Neural cell (in vitro differentiated cells): Measurements from ENCODE around the gene LCE2D. TPM values are rescaled to one million over a fixed set of nuclear protein-coding genes. Genes with fewer than 3 reads are reported as not detected.
"Not testable (repeated sequence)": the region's sequence is repeated elsewhere in the genome, so short reads cannot be mapped to it uniquely, and the experiment has no call there.

Experiments used
- H2AFZ ChIP-seq: fragments of 200-600, 300-800 bp; sonication (generic), shearing (Covaris generic); 2 replicates; pipeline ENCODE4 v1.6.0; 2014; ENCODE audit warnings: low read depth, mild to moderate bottlenecking, antibody characterized with exemption, low read length, moderate library complexity
- H3F3A ChIP-seq: fragments of 200-600 bp; shearing (Covaris generic); 2 replicates; pipeline ENCODE4 v1.6.1; 2016; ENCODE audit warnings: mild to moderate bottlenecking, moderate library complexity, mixed read lengths, antibody characterized with exemption, low read length; ENCODE audit not compliant: insufficient read depth, poor library complexity, severe bottlenecking
- H3K27ac ChIP-seq: fragments of 200-600, 300-800 bp; sonication (generic), shearing (Covaris generic); 2 replicates; pipeline ENCODE4 v1.5.1; 2014; ENCODE audit warnings: mild to moderate bottlenecking, low read length, moderate library complexity
- H3K27me3 ChIP-seq: fragments of 300-800, 200-600 bp; sonication (generic), shearing (Covaris generic); 2 replicates; pipeline ENCODE4 v1.6.0; 2014; ENCODE audit warnings: mild to moderate bottlenecking, low read depth, low read length, moderate library complexity; ENCODE audit not compliant: insufficient read depth
- H3K36me3 ChIP-seq: fragments of 300-800, 200-600 bp; sonication (generic), shearing (Covaris generic); 2 replicates; pipeline ENCODE4 v1.5.1; 2014; ENCODE audit warnings: mild to moderate bottlenecking, antibody characterized with exemption, low read length, moderate library complexity; ENCODE audit not compliant: insufficient read depth
- H3K4me2 ChIP-seq: fragments of 300-800, 200-600 bp; sonication (generic), shearing (Covaris generic); 2 replicates; pipeline ENCODE4 v1.6.0; 2014; ENCODE audit warnings: mild to moderate bottlenecking, low read length
- H3K4me3 ChIP-seq: fragments of 300-800, 200-600 bp; sonication (generic), shearing (Covaris generic); 2 replicates; pipeline ENCODE4 v1.5.1; 2014; ENCODE audit warnings: mild to moderate bottlenecking, low read length, moderate library complexity
- H3K79me2 ChIP-seq: fragments of 200-600 bp; shearing (Covaris generic); replicated peaks from 2 replicates; pipeline ENCODE4 v1.6.0; 2014; ENCODE audit warnings: mild to moderate bottlenecking, low read length, moderate library complexity; ENCODE audit not compliant: insufficient read depth
- H3K9ac ChIP-seq: fragments of 300-800, 200-600 bp; sonication (generic), shearing (Covaris generic); 2 replicates; pipeline ENCODE4 v1.6.1; 2016; ENCODE audit warnings: mild to moderate bottlenecking, low read length, mixed read lengths
- H3K9me2 ChIP-seq: fragments of 200-600 bp; shearing (Covaris generic); 2 replicates; pipeline ENCODE4 v1.6.1; 2016; ENCODE audit warnings: mild to moderate bottlenecking, low read length, mixed read lengths; ENCODE audit not compliant: insufficient read depth
- H3K9me3 ChIP-seq: fragments of 200-600, 300-800 bp; sonication (generic), shearing (Covaris generic); 2 replicates; pipeline ENCODE4 v1.6.1; 2016; ENCODE audit warnings: mild to moderate bottlenecking, mixed run types, low read length, moderate library complexity, mixed read lengths
- H4K20me1 ChIP-seq: fragments of 200-600 bp; shearing (Covaris generic); 2 replicates; pipeline ENCODE4 v1.6.1; 2016; ENCODE audit warnings: mild to moderate bottlenecking, mixed run types; ENCODE audit not compliant: insufficient read depth
- EP300 ChIP-seq: fragments of 450-650 bp; conservative IDR thresholded peaks from 2 replicates; pipeline ENCODE4 v1.6.1; 2014; ENCODE audit warnings: antibody characterized with exemption, mild to moderate bottlenecking, moderate library complexity; ENCODE audit not compliant: poor library complexity, severe bottlenecking
- EZH2 ChIP-seq: fragments of 200-600, 300-800 bp; shearing (Covaris generic), sonication (generic); IDR thresholded peaks from 2 replicates; pipeline ENCODE4 v1.6.1; 2014; ENCODE audit warnings: antibody characterized with exemption, low read length, borderline replicate concordance, mild to moderate bottlenecking; ENCODE audit not compliant: insufficient read depth, poor library complexity, severe bottlenecking
- MXI1 ChIP-seq: fragments of 450-650 bp; conservative IDR thresholded peaks from 2 replicates; pipeline ENCODE4 v1.6.1; 2014; ENCODE audit warnings: antibody characterized with exemption, mild to moderate bottlenecking; ENCODE audit not compliant: poor library complexity, severe bottlenecking
- POLR2AphosphoS5 ChIP-seq: IDR thresholded peaks from 2 replicates; pipeline ENCODE4 v1.6.1; 2012
- RAD21 ChIP-seq: fragments of 450-650 bp; conservative IDR thresholded peaks from 2 replicates; pipeline ENCODE4 v1.6.1; 2014; ENCODE audit warnings: antibody characterized with exemption, mild to moderate bottlenecking, moderate library complexity
- SMC3 ChIP-seq: fragments of 450-650 bp; conservative IDR thresholded peaks from 2 replicates; pipeline ENCODE4 v1.6.1; 2014; ENCODE audit warnings: antibody characterized with exemption, mild to moderate bottlenecking, moderate library complexity; ENCODE audit not compliant: poor library complexity
- TAF1 ChIP-seq: IDR thresholded peaks from 2 replicates; pipeline ENCODE4 v1.6.1; 2012; ENCODE audit warnings: low read depth
- polyA plus RNA-seq: library from polyadenylated mRNA; depleted of rRNA; stranded (reverse); fragments of >200 nt; gene quantifications from 2 replicates; pipeline ENCODE4 v1.2.3, GENCODE V29; 2014
- TF ChIP-seq, protein P1 (sequence below): IDR thresholded peaks from 2 replicates; pipeline ENCODE4 v1.6.1; 2012; ENCODE audit warnings: borderline replicate concordance
- TF ChIP-seq, protein P2 (sequence below): fragments of 450-650 bp; IDR thresholded peaks from 2 replicates; pipeline ENCODE4 v1.5.1; 2014; ENCODE audit warnings: antibody characterized with exemption, mild to moderate bottlenecking, moderate library complexity; ENCODE audit not compliant: poor library complexity, severe bottlenecking

The LCE2D gene
- polyA plus RNA-seq, 1 donor from 2014 or later: not detected

DNA sequence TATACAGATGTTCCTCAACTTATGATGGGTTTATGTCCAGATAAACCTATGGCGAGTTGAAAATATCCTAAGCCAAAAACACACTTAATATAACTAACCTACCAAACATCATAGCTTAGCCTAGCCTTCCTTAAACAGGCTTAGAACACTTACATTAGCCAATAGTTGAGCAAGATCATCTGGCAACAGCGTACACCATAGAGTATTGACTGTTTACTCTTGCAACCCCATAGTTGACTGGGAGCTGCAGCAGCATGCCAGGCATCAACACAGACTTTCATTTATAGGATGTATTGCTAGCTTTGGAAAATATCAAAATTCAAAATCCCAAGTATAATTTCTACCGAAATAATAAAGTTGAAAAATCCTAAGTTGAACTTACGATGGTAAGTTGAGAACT, 5.5 kb upstream of the LCE2D start:
- Histone ChIP-seq H3K79me2 (no peaks in the 10 kb centered on the region), H3K4me2 (no peak overlapping the region), H3K27me3 (no peaks in the 10 kb centered on the region), H3F3A (no peaks in the 10 kb centered on the region), H3K9ac (no peak overlapping the region), H2AFZ (no peak overlapping the region), H3K36me3 (no peaks in the 10 kb centered on the region), H3K4me3 (no peak overlapping the region), H3K9me3 (peaks cover 4% of the 10 kb centered on the region), H3K27ac (no peak overlapping the region), H4K20me1 (no peaks in the 10 kb centered on the region), H3K9me2 (no peaks in the 10 kb centered on the region)
- no peak for TF ChIP-seq RAD21
- TF ChIP-seq TAF1: no peak
- no peak for TF ChIP-seq SMC3
- TF ChIP-seq, protein P1, sequence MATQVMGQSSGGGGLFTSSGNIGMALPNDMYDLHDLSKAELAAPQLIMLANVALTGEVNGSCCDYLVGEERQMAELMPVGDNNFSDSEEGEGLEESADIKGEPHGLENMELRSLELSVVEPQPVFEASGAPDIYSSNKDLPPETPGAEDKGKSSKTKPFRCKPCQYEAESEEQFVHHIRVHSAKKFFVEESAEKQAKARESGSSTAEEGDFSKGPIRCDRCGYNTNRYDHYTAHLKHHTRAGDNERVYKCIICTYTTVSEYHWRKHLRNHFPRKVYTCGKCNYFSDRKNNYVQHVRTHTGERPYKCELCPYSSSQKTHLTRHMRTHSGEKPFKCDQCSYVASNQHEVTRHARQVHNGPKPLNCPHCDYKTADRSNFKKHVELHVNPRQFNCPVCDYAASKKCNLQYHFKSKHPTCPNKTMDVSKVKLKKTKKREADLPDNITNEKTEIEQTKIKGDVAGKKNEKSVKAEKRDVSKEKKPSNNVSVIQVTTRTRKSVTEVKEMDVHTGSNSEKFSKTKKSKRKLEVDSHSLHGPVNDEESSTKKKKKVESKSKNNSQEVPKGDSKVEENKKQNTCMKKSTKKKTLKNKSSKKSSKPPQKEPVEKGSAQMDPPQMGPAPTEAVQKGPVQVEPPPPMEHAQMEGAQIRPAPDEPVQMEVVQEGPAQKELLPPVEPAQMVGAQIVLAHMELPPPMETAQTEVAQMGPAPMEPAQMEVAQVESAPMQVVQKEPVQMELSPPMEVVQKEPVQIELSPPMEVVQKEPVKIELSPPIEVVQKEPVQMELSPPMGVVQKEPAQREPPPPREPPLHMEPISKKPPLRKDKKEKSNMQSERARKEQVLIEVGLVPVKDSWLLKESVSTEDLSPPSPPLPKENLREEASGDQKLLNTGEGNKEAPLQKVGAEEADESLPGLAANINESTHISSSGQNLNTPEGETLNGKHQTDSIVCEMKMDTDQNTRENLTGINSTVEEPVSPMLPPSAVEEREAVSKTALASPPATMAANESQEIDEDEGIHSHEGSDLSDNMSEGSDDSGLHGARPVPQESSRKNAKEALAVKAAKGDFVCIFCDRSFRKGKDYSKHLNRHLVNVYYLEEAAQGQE: no peak
- TF ChIP-seq MXI1: no peak
- no peak for TF ChIP-seq POLR2AphosphoS5
- TF ChIP-seq EP300: no peak
- TF ChIP-seq, protein P2, sequence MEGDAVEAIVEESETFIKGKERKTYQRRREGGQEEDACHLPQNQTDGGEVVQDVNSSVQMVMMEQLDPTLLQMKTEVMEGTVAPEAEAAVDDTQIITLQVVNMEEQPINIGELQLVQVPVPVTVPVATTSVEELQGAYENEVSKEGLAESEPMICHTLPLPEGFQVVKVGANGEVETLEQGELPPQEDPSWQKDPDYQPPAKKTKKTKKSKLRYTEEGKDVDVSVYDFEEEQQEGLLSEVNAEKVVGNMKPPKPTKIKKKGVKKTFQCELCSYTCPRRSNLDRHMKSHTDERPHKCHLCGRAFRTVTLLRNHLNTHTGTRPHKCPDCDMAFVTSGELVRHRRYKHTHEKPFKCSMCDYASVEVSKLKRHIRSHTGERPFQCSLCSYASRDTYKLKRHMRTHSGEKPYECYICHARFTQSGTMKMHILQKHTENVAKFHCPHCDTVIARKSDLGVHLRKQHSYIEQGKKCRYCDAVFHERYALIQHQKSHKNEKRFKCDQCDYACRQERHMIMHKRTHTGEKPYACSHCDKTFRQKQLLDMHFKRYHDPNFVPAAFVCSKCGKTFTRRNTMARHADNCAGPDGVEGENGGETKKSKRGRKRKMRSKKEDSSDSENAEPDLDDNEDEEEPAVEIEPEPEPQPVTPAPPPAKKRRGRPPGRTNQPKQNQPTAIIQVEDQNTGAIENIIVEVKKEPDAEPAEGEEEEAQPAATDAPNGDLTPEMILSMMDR: no peak

DNA sequence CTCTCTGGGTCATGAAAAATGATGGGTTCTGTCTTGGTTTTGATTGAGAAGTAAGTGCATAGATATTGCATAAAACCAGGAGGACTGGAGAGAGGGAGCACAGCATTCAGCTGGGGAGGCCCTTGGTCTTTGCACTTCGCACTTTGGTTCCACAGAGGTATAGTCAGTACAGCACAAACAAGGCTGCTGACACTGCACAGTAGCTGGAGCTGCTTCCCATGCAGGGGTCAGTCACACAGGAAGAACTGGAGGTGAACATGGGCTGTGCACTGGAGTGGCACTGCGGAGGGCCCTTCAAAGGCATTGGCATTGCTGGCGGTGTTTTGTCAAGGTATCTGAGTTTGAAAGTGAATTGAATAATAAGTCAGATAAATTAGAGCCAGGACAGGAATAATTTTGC, 4.5 kb upstream of the LCE2D start:
- Histone ChIP-seq H3K9ac (no peak overlapping the region), H3K27ac (no peak overlapping the region), H3F3A (no peaks in the 10 kb centered on the region), H3K9me3 (peaks cover 4% of the 10 kb centered on the region), H4K20me1 (no peaks in the 10 kb centered on the region), H3K36me3 (no peaks in the 10 kb centered on the region), H3K9me2 (no peaks in the 10 kb centered on the region), H3K4me2 (no peak overlapping the region), H3K79me2 (no peaks in the 10 kb centered on the region), H3K27me3 (no peaks in the 10 kb centered on the region), H3K4me3 (no peak overlapping the region), H2AFZ (no peak overlapping the region)
- TF ChIP-seq RAD21: no peak
- no peak for TF ChIP-seq EZH2
- no peak for TF ChIP-seq EP300
- TF ChIP-seq TAF1: no peak
- no peak for TF ChIP-seq POLR2AphosphoS5
- TF ChIP-seq, protein P1: no peak
- no peak for TF ChIP-seq SMC3
- TF ChIP-seq, protein P2: no peak
- no peak for TF ChIP-seq MXI1

DNA sequence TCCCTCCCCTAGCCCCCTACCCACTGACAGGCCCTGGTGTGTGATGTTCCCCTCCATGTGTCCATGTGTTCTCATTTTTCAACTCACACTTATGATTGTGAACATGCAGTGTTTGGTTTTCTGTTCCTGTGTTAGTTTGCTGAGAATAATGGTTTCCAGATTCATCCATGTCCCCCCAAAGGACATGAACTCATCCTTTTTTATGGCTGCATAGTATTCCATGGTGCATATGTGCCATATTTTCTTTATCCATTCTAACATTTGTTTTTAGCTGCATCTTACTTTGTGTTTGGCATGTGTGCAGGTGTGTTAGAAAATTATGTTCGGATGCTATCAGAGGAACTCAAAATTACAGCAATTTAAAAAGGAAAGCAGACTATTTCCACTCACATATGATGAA, 3.0 kb downstream of the LCE2D start:
- not testable (repeated sequence) for H3K9ac ChIP-seq, H3K79me2 ChIP-seq, H3K4me2 ChIP-seq, H3F3A ChIP-seq, H3K9me3 ChIP-seq, H3K9me2 ChIP-seq, H3K4me3 ChIP-seq, H2AFZ ChIP-seq, H3K27ac ChIP-seq, H3K36me3 ChIP-seq, H3K27me3 ChIP-seq, H4K20me1 ChIP-seq
